ENCODE results near the gene LCOR. TPM values are rescaled to one million over a fixed set of nuclear protein-coding genes. Genes with fewer than 3 reads are reported as not detected.

Gene LCOR
- total and polyA plus RNA-seq, 2 of the 4 experiments (the other 2 are of a cell fraction): 3.7 to 36.9 TPM

DNA sequence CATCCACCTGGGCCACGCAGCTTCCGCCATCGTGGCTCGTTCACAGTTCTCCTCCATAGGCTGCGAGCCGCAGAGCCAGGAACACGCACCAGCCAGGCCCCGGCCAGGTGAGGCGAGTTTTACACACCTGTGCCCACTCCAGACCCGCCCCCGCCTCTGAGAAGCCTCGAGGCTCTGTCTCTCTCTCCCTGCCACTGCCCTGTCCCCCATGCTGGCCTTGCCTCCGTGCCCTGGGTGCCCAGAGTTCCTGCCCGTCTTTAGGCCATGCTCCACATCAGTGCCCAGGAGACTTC is 211.4 kb downstream of the LCOR start:
- TF ChIP-seq SMC3 (IDR thresholded peaks at IDR 0.05; ENCODE audit: low read depth, low read length): no peak
- TF ChIP-seq, protein P1, sequence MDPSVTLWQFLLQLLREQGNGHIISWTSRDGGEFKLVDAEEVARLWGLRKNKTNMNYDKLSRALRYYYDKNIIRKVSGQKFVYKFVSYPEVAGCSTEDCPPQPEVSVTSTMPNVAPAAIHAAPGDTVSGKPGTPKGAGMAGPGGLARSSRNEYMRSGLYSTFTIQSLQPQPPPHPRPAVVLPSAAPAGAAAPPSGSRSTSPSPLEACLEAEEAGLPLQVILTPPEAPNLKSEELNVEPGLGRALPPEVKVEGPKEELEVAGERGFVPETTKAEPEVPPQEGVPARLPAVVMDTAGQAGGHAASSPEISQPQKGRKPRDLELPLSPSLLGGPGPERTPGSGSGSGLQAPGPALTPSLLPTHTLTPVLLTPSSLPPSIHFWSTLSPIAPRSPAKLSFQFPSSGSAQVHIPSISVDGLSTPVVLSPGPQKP (IDR thresholded peaks at IDR 0.05; ENCODE audit: borderline replicate concordance, low read depth, low read length): no peak
- TF ChIP-seq, protein P2, sequence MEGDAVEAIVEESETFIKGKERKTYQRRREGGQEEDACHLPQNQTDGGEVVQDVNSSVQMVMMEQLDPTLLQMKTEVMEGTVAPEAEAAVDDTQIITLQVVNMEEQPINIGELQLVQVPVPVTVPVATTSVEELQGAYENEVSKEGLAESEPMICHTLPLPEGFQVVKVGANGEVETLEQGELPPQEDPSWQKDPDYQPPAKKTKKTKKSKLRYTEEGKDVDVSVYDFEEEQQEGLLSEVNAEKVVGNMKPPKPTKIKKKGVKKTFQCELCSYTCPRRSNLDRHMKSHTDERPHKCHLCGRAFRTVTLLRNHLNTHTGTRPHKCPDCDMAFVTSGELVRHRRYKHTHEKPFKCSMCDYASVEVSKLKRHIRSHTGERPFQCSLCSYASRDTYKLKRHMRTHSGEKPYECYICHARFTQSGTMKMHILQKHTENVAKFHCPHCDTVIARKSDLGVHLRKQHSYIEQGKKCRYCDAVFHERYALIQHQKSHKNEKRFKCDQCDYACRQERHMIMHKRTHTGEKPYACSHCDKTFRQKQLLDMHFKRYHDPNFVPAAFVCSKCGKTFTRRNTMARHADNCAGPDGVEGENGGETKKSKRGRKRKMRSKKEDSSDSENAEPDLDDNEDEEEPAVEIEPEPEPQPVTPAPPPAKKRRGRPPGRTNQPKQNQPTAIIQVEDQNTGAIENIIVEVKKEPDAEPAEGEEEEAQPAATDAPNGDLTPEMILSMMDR (conservative IDR thresholded peaks at IDR 0.05; ENCODE audit: low read depth, low read length): no peak
- TF ChIP-seq RAD21 (IDR thresholded peaks at IDR 0.05; ENCODE audit: low read length): no peak
- TF ChIP-seq POLR2A (IDR thresholded peaks at IDR 0.05; ENCODE audit: low read depth, low read length): no peak
- no peak for TF ChIP-seq FOS (IDR thresholded peaks at IDR 0.05; ENCODE audit: low read depth, low read length)
- TF ChIP-seq RFX5 (IDR thresholded peaks at IDR 0.05; ENCODE audit: low read depth, low read length): no peak
- TF ChIP-seq RCOR1 (IDR thresholded peaks at IDR 0.05; ENCODE audit: insufficient replicate concordance, low read length): no peak
- TF ChIP-seq MXI1 (IDR thresholded peaks at IDR 0.05; ENCODE audit: borderline replicate concordance, low read depth, low read length): no peak
- no peak for TF ChIP-seq CEBPB (IDR thresholded peaks at IDR 0.05; ENCODE audit: low read depth, low read length)
- TF ChIP-seq NFE2L2 (IDR thresholded peaks at IDR 0.05; ENCODE audit: low read depth, low read length): no peak

More for the DNA sequence above, 211.4 kb downstream of the LCOR start:
- no peak overlapping the region for H2BK20ac ChIP-seq (ENCODE audit: low read depth, low read length)
- H3K36me3 ChIP-seq (ENCODE audit: control insufficient read depth, insufficient read depth, low read length): no peaks in the 10 kb centered on the region
- H4K20me1 ChIP-seq (ENCODE audit: insufficient read depth, low read length): no peaks in the 10 kb centered on the region; the same call in 1 of the 2 replicates
- POLR2A ChIA-PET (ENCODE audit: unreplicated experiment): no interaction called here
- peak overlapping the region; percentile 47 for H2AK9ac ChIP-seq (replicated peaks; ENCODE audit: low read depth, low read length, poor library complexity)
- no peak overlapping the region for H3K56ac ChIP-seq (ENCODE audit: extremely low read depth, insufficient read depth, low read length)
- H3K79me1 ChIP-seq (ENCODE audit: low read depth in 1 of 2, low read length in 2 of 2): no peaks in the 10 kb centered on the region
- no peak overlapping the region for H2AK5ac ChIP-seq (ENCODE audit: low read depth, low read length)
- no TSS peak for BruUV-seq (replicated peaks)
- H3K27me3 ChIP-seq (ENCODE audit: control insufficient read depth, insufficient read depth, low read length): peaks cover 27% of the 10 kb centered on the region
- no peak overlapping the region for H3K14ac ChIP-seq (replicated peaks; ENCODE audit: low read depth, low read length)
- WGBS, 2 experiments (ENCODE audit: extremely low coverage in 2 of 2, insufficient read length in 1 of 2): 71% methylated on average over 13 of the region's 14 CpGs; no CpG with 5 or more reads in 1 of the 2 experiments
- H3K4me2 ChIP-seq (ENCODE audit: low read depth, low read length): no peak overlapping the region
- H2AFZ ChIP-seq (replicated peaks; ENCODE audit: low read length, poor library complexity): no peak overlapping the region
- no peak overlapping the region for H3K9ac ChIP-seq (ENCODE audit: low read depth, low read length)
- H3K9me1 ChIP-seq (ENCODE audit: insufficient read depth, low read length): no peaks in the 10 kb centered on the region
- H3K4ac ChIP-seq (ENCODE audit: low read depth, low read length): no peak overlapping the region
- no peak overlapping the region for H2BK15ac ChIP-seq (ENCODE audit: low read depth, low read length)
- H3K9me3 ChIP-seq (ENCODE audit: control insufficient read depth, insufficient read depth, low read length): 0 out of 2 replicates have a peak, but pooled peaks cover 2% of the 10 kb centered on the region
- intact Hi-C loops (cut with micrococcal nuclease) (no loop called here), dilution Hi-C loops (cut with HindIII; ENCODE audit: low sequenced_read_pairs, unreplicated experiment) (no loop called here), in situ Hi-C loops (cut with MboI; ENCODE audit: low sequenced_read_pairs) (no loop called here)
- no peak overlapping the region for H3K27ac ChIP-seq (ENCODE audit: insufficient read depth, low read length)
- no peak overlapping the region for H2BK5ac ChIP-seq (ENCODE audit: low read depth, low read length, poor library complexity, severe bottlenecking)
- no peak overlapping the region for H4K5ac ChIP-seq (ENCODE audit: low read depth, low read length)
- ATAC-seq (ENCODE audit: low read depth) (no peak), DNase-seq (no peak)
- H2BK120ac ChIP-seq (ENCODE audit: low read depth, low read length): no peak overlapping the region
- H4K8ac ChIP-seq (ENCODE audit: low read depth in 2 of 2, low read length in 2 of 2): no peak overlapping the region
- H3K23ac ChIP-seq (ENCODE audit: low read depth, low read length): no peak overlapping the region
- no peak overlapping the region for H3K18ac ChIP-seq (ENCODE audit: low read depth, low read length)
- no peak overlapping the region for H4K91ac ChIP-seq (ENCODE audit: insufficient read depth, low read depth, low read length)
- CTCF ChIA-PET: interaction anchor here (0.7 kb wide), 1 partner anchor 52 kb away, joined by 3 read pairs; no protein-coding TSS in a partner anchor
- H3K4me1 ChIP-seq (ENCODE audit: control insufficient read depth, insufficient read depth, low read length): no peaks in the 10 kb centered on the region
- no peak overlapping the region for H3K4me3 ChIP-seq (ENCODE audit: insufficient read depth, low read depth, low read length)

Data from IMR-90 (cell line).